ENCODE data around the gene KPNA1.

- TF ChIP-seq CTCF (IDR thresholded peaks at IDR 0.05) = no peak
- TF ChIP-seq POLR2A (IDR thresholded peaks at IDR 0.05) = no peak
Measured at GRCh38 chr3:122488262-122488973, 26.3 kb downstream of the KPNA1 start.
